Kasumi-1 (cell line): Measurements from ENCODE around the gene IGSF8.
"Not testable (repeated sequence)": the region's sequence is repeated elsewhere in the genome, so short reads cannot be mapped to it uniquely, and the experiment has no call there.

Experiments used
- DNase-seq, 2 experiments: peaks; one replicate each; lab custom pipeline; 2025; lab: John Stamatoyannopoulos, UW

IGSF8 gene

GRCh38 chr1:160066829-160067745, 31.3 kb downstream of the IGSF8 start:
- no peak for DNase-seq

- DNase-seq: no peak
Measured at GRCh38 chr1:160064746-160065145, 33.7 kb downstream of the IGSF8 start.

- no peak for DNase-seq
Measured at GRCh38 chr1:160064164-160064563, 34.3 kb downstream of the IGSF8 start.

GRCh38 chr1:160063176-160063575, 35.2 kb downstream of the IGSF8 start:
- no peak for DNase-seq

GRCh38 chr1:160062230-160062532, 36.2 kb downstream of the IGSF8 start:
- DNase-seq: no peak

GRCh38 chr1:160061369-160062229, 36.8 kb downstream of the IGSF8 start:
- DNase-seq: no peak

GRCh38 chr1:160058087-160058486, 40.3 kb downstream of the IGSF8 start:
- no peak for DNase-seq

GRCh38 chr1:160056648-160057169, 41.7 kb downstream of the IGSF8 start:
- no peak for DNase-seq

GRCh38 chr1:160053548-160054365, 44.7 kb downstream of the IGSF8 start:
- DNase-seq: no peak

GRCh38 chr1:160052936-160053335, 45.5 kb downstream of the IGSF8 start:
- DNase-seq: no peak

GRCh38 chr1:160050619-160051018, 47.8 kb downstream of the IGSF8 start:
- no peak for DNase-seq

- DNase-seq: not testable (repeated sequence)
Measured at GRCh38 chr1:160050182-160050581, 48.2 kb downstream of the IGSF8 start.

GRCh38 chr1:160049101-160049500, 49.3 kb downstream of the IGSF8 start:
- DNase-seq: no peak

- DNase-seq: no peak
Measured at GRCh38 chr1:160048335-160048734, 50.1 kb downstream of the IGSF8 start.

GRCh38 chr1:160047111-160047991, 51.1 kb downstream of the IGSF8 start:
- DNase-seq: no peak

- peak; percentile 21 to 58 for DNase-seq
Measured at GRCh38 chr1:160046494-160047110, 51.8 kb downstream of the IGSF8 start.

- no peak for DNase-seq
Measured at GRCh38 chr1:160045653-160046052, 52.8 kb downstream of the IGSF8 start.

GRCh38 chr1:160043543-160043942, 54.9 kb downstream of the IGSF8 start:
- no peak for DNase-seq
